Gastrocnemius medialis (tissue), 4 donors: ENCODE measurements around the gene RXFP3. TPM values are rescaled to one million over a fixed set of nuclear protein-coding genes. Genes with fewer than 3 reads are reported as not detected.

Source experiments
- ATAC-seq, 2 donors: fragments of 150-250 bp; one replicate each; pipeline ENCODE4 v1.9.1; 2016
- DNase-seq, 2 donors: peaks; one replicate each; pipeline ENCODE4 v3.0.0-alpha.2; 2019
- H3K27ac ChIP-seq, 4 donors: fragments of 200-600 bp; sonication (generic); 1 replicate in 1 of 4; 2 replicates in 3 of 4; pipeline ENCODE4 v1.5.1; 2016 to 2018; ENCODE audit warnings: mild to moderate bottlenecking in 2 of 4, moderate library complexity in 1 of 4
- H3K27me3 ChIP-seq, 3 donors: fragments of 200-600 bp; sonication (generic) in 2 of 3; 1 replicate in 1 of 3; 2 replicates in 2 of 3; pipeline versions ENCODE4 v1.5.1 to v1.6.0; 2016 to 2019; ENCODE audit warnings: mild to moderate bottlenecking in 1 of 3, moderate library complexity in 1 of 3
- H3K36me3 ChIP-seq, 2 donors: fragments of 200-600 bp; sonication (generic) in 1 of 2; one replicate each; pipeline ENCODE4 v1.5.1; 2017 to 2018
- H3K4me1 ChIP-seq, 2 donors: fragments of 200-600 bp; sonication (generic) in 1 of 2; one replicate each; pipeline ENCODE4 v1.5.1; 2016 to 2017; ENCODE audit warnings: mild to moderate bottlenecking in 2 of 2
- H3K4me3 ChIP-seq, 4 donors: fragments of 200-600 bp; sonication (generic) in 3 of 4; 1 replicate in 1 of 4; 2 replicates in 3 of 4; pipeline ENCODE4 v1.5.1; 2016 to 2019; ENCODE audit warnings: mild to moderate bottlenecking in 2 of 4
- H3K9me3 ChIP-seq, 3 donors: fragments of 200-600 bp; sonication (generic) in 2 of 3; 1 replicate in 1 of 3; 2 replicates in 2 of 3; pipeline ENCODE4 v1.5.1; 2016 to 2019
- POLR2A ChIP-seq, 2 donors: fragments of 450-650 bp; IDR thresholded peaks; one replicate each; pipeline ENCODE4 v1.6.1; 2017; ENCODE audit warnings: antibody characterized with exemption in 2 of 2, mild to moderate bottlenecking in 2 of 2, moderate library complexity in 2 of 2
- in situ Hi-C, 4 donors: fragments of 200-750 bp; cut with MboI; loops; one replicate each; pipeline versions ENCODE4 v1.15.0 to v1.8.0; 2017; ENCODE audit warnings: low sequenced_read_pairs in 4 of 4
- intact Hi-C: fragments of 100-400 bp; cut with DNase I; formaldehyde crosslinking; loops from one replicate; pipeline ENCODE4 v1.15.1; 2023; ENCODE audit warnings: low total_unique reads
- total RNA-seq, 4 donors: library from RNA; depleted of rRNA; stranded (reverse); fragments of >200 nt; gene quantifications; one replicate each; pipeline versions ENCODE4 v1.1.0 to v1.2.3, GENCODE V29; 2016
- TF ChIP-seq, protein P1 (sequence below), 5 experiments: fragments of 450-650 bp in 3 of 5; fragments of 200-600 bp in 2 of 5; sonication (generic) in 2 of 5; IDR thresholded peaks in 4 of 5; conservative IDR thresholded peaks in 1 of 5; 1 replicate in 4 of 5; 2 replicates in 1 of 5; pipeline ENCODE4 v1.5.1; 2016 to 2019; ENCODE audit warnings: antibody characterized with exemption in 5 of 5, mild to moderate bottlenecking in 3 of 5, moderate library complexity in 3 of 5

Gene RXFP3
- total RNA-seq, 4 donors from 2014 or later = not detected

DNA sequence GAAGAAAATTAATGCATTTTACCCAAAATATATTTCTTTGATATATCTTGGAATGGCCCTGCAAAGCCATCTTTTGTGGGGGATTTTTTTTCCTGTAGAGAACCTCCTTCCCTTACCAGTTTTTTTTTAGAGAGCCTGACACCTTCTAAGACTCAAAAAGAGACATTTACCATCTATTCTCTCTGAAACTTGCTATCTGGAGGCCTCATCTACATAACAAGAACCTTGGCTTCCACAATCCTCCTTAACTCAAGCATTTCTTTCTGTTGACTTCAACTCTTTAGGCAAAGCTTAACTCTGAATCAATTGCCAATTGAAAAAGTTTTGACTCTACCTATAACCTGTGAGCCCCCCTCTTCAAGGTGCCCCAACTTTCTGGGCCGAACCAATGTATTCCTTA is 42.1 kb downstream of the RXFP3 start:
- Histone ChIP-seq H3K27me3 (no peaks in the 10 kb centered on the region), H3K9me3 (no peaks in the 10 kb centered on the region), H3K4me3 (no peak overlapping the region), H3K36me3 (no peaks in the 10 kb centered on the region), H3K27ac (no peak overlapping the region), H3K4me1 (no peaks in the 10 kb centered on the region)
- TF ChIP-seq POLR2A (IDR thresholded peaks at IDR 0.05) = no peak
- no peak for DNase-seq
- in situ Hi-C loops = loop anchor here in 2 of 4 donors (25.0 kb wide), 1 partner anchor 484 kb away; no protein-coding TSS in a partner anchor
- no peak for ATAC-seq
- intact Hi-C loops = no loop called here

DNA sequence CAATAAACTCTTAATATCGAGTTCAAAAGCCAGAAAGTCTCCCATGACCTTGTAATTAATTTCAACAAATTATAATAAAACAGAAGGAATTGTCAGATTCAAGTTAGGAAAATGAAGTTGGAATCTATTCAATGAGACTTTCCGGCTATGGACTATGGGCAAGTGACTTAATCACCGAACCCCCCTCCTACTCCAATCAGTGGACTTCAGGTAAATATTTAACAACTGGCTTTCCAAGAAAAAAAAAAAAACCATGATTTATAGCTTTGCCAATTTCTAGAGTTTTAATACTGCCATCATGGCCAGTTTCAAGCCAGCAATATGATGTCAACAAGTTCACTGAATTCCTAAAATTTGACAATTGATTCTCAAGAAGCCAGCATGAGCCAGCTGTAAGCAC is 43.8 kb downstream of the RXFP3 start:
- intact Hi-C loops = no loop called here
- TF ChIP-seq POLR2A (IDR thresholded peaks at IDR 0.05) = no peak
- TF ChIP-seq, protein P1, sequence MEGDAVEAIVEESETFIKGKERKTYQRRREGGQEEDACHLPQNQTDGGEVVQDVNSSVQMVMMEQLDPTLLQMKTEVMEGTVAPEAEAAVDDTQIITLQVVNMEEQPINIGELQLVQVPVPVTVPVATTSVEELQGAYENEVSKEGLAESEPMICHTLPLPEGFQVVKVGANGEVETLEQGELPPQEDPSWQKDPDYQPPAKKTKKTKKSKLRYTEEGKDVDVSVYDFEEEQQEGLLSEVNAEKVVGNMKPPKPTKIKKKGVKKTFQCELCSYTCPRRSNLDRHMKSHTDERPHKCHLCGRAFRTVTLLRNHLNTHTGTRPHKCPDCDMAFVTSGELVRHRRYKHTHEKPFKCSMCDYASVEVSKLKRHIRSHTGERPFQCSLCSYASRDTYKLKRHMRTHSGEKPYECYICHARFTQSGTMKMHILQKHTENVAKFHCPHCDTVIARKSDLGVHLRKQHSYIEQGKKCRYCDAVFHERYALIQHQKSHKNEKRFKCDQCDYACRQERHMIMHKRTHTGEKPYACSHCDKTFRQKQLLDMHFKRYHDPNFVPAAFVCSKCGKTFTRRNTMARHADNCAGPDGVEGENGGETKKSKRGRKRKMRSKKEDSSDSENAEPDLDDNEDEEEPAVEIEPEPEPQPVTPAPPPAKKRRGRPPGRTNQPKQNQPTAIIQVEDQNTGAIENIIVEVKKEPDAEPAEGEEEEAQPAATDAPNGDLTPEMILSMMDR (IDR thresholded peaks at IDR 0.05 in 4 of 5, conservative IDR thresholded peaks at IDR 0.05 in 1 of 5) = no peak

DNA sequence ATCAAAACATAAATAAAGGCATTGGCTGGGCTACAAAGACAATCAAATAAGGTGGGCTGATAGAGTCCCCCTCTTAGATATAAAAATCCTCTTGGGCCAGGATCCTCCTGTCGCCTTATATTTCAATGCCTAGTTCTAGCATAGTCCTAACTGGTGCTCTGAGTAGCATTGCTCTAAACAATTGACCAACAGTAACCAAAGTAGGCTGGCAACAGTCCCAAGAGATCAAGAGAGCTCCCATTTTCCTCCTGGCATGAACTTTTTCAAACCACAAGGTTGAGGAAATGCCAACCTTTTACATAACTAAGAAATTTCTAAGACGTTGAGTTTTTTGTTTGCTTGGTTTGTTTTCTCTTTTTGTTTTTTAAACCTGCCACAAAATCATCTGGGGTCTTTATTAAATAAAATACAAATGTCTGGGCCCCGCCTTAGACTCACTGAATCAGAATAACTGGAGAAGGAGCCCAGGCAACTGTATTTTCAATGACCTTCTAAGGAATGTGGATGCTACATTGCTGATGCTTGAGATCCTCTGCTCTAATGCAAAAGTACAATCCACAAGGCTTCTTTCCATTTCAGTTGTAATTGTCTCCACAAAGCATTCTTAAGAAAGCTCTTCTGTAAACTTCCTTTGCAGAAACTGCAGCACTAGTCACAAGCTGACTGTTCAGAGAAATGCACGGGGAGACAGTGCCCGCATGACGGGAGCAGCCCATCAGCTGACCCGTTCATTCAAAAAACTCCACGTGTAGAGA is 45.4 kb downstream of the RXFP3 start:
- in situ Hi-C loops = loop anchor here in 2 of 4 donors (25.0 kb wide), 1 partner anchor 481 kb away; no protein-coding TSS in a partner anchor
- TF ChIP-seq, protein P1 (IDR thresholded peaks at IDR 0.05 in 4 of 5, conservative IDR thresholded peaks at IDR 0.05 in 1 of 5) = no peak
- TF ChIP-seq POLR2A (IDR thresholded peaks at IDR 0.05) = no peak
- intact Hi-C loops = no loop called here
- Histone ChIP-seq H3K4me1 (no peaks in the 10 kb centered on the region), H3K27ac (no peak overlapping the region), H3K36me3 (no peaks in the 10 kb centered on the region), H3K27me3 (no peaks in the 10 kb centered on the region), H3K9me3 (no peaks in the 10 kb centered on the region), H3K4me3 (no peak overlapping the region)
- ATAC-seq = no peak
- DNase-seq = no peak

More for the DNA sequence above, 43.8 kb downstream of the RXFP3 start:
- Histone ChIP-seq H3K9me3 (no peaks in the 10 kb centered on the region), H3K36me3 (no peaks in the 10 kb centered on the region), H3K4me1 (no peaks in the 10 kb centered on the region), H3K4me3 (no peak overlapping the region), H3K27me3 (no peaks in the 10 kb centered on the region), H3K27ac (no peak overlapping the region)
- in situ Hi-C loops = loop anchor here in 2 of 4 donors (25.0 kb wide), 1 partner anchor 482 kb away; no protein-coding TSS in a partner anchor
- no peak for ATAC-seq
- no peak for DNase-seq

DNA sequence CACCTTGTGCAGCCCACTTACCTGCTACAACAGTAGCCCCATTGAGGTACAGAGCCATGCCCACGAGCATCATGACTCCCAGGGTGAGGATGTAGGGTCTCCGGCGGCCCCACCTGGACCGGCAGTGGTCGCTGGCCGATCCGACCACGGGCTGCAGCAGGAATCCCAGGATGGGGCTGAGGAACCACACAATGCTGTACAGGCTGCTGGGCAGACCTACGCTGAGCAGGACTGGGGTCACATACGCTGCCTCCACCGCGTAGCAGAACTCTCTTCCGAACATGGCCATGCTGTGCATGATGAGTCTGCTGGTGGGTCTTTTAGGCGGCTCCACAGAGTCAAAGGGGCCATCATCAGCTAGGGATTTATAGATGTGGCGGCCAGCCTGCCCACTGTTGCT is 48.0 kb downstream of the RXFP3 start:
- Histone ChIP-seq H3K4me1 (no peaks in the 10 kb centered on the region), H3K27ac (no peak overlapping the region), H3K9me3 (no peaks in the 10 kb centered on the region), H3K36me3 (peaks cover 0 to 25% of the 10 kb centered on the region in 2 donors), H3K4me3 (no peak overlapping the region), H3K27me3 (no peaks in the 10 kb centered on the region)
- TF ChIP-seq, protein P1 (IDR thresholded peaks at IDR 0.05 in 4 of 5, conservative IDR thresholded peaks at IDR 0.05 in 1 of 5) = no peak
- no peak for TF ChIP-seq POLR2A (IDR thresholded peaks at IDR 0.05)
- ATAC-seq = no peak
- DNase-seq = no peak
- in situ Hi-C loops (loop anchor here in 2 of 4 donors (25.0 kb wide), 1 partner anchor 478 kb away; no protein-coding TSS in a partner anchor), intact Hi-C loops (no loop called here)

DNA sequence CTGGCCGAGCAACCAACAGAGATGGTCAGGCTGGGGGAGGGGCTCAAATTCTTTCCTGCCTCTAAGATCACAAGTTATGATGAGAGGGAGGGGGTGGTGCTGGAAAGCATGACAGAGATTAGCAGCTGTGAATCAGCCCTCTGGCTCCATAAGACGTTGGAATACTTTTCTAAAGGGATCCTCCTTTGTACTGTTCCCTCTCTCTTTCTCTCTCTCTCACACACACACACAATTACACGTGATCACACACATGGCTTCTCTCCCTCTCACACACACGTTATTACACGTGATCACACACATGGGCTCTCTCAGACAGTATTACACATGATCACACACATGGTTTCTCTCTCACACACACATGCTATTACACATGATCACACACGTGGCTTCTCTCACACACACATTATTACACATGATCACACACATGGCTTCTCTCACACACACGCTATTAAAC is 48.5 kb downstream of the RXFP3 start, which contains the start of gene SLC45A2:
Gene SLC45A2, minus strand, starts transcription at position 23 of the 454 bp plus-strand sequence. CDS start 110 bp downstream, outside the sequence.
- Histone ChIP-seq H3K27ac (no peak within 1 kb of the TSS), H3K4me3 (no peak within 1 kb of the TSS), H3K4me1 (no peaks in the 10 kb centered on the region), H3K27me3 (no peaks in the 10 kb centered on the region), H3K9me3 (no peaks in the 10 kb centered on the region), H3K36me3 (peaks cover 0 to 25% of the 10 kb centered on the region in 2 donors)
- DNase-seq = no peak
- TF ChIP-seq, protein P1 (IDR thresholded peaks at IDR 0.05 in 4 of 5, conservative IDR thresholded peaks at IDR 0.05 in 1 of 5) = no peak
- no peak for TF ChIP-seq POLR2A (IDR thresholded peaks at IDR 0.05)
- intact Hi-C loops (no loop called here), in situ Hi-C loops (loop anchor here in 2 of 4 donors (25.0 kb wide), 1 partner anchor 478 kb away; no protein-coding TSS in a partner anchor)
- no peak for ATAC-seq
